ENCODE measurements around the gene RPS24.

Gene RPS24

DNA sequence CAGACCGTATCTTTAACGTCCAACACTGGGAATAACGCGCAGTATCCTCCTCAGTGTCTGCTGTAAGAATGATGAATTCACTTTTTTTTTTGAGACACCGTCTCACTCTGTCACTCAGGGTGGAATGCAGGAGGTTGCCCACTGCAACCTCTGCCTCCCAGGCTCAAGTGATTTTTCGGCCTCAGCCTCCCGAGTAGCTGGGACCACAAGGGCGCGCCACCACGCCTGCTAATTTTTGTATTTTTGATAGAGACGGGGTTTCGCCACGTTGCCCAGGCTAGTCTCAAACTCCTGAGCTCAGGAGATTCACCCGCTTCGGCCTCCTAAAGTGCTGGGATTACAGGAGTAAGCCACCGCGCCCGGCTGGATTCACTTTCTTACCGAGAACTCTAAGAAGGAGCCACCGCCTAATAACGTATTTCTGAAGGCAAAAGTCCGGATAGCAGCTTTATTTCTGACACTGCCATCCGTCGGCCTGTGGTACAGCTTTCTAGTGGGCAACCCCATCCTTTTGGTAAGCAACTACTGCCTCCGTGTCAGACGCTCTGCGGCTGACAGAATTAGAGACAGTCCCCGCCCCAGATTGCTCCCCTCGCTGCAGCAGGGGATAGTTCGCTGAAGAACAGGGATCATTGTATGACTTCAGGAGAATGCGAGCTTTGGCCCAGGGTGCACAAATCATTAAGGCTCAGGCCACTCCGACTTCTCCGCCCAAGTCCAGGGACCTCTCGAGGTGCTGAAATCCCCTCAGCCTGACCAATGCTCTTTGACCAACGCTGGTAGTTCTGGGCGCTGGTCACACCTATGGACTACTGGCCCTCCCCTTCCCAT is 5.0 kb upstream of the RPS24 start:
- peak; percentile 4 for DNase-seq (ENCODE audit: low read depth)

DNA sequence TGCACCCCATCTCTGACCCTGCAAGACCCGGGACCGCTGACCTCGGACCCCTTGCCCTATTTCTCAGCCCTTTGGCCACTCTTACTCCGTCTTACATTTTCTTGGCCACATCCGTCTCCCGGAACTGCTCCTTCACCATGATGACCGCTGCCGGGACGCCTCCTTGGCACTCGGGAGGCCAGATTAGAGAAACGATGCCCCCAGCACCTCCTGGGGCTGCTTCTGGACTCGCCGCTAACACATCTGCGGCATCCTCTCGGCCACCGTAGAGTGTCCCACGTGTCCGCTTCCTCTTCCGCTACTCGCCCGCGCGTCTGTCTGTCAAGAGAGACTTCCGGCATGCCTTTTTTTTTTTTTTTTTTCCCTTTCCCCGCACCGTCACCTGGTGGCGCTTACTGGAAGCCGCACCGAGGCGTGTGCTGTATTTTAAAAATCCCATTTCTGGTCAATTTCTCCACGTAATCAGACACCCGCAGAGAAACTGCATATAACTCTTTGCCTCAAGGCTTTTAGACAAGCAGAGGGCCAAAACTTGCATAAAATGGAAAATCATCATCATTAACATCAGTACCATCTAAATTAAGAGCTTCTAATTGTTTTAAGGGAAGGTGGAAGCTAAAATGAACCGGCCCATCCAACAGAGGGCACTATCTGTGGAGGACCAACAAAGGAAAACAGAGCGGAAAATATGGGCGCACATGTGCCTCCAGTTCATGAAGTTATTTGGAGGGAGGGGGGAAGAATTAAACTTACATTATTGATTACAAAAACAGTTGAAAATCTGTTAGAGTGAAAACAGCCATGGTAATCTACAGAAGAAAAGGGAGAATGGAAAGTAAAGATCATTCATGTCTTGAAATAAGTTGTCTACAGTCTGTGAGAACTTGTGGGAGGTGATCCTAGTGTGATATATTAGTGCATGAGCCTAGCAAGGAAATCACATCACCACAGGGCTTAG is 4.1 kb upstream of the RPS24 start, which contains the start of gene POLR3A:
TSS of gene POLR3A (minus strand) at position 247 of the 958 bp plus-strand sequence. CDS start at position 139, 108 bp downstream.
- DNase-seq (ENCODE audit: low read depth), result peak; percentile 86

DNA sequence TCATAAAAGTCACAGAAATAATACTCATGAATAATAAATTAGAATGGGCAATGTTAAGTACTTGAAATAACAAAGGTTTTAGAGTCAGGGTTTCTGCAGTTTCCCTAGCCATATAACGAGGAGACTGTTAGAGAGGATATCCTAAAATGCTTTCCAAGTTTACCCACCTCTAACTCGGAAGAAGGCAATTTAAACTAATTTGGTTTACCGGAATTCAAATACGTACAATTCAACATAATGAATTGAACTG is 351 bp upstream of the RPS24 start:
- DNase-seq (ENCODE audit: low read depth), result no peak

- no peak for DNase-seq (ENCODE audit: low read depth)
Measured at GRCh38 chr10:78035025-78035424, 1.4 kb downstream of the RPS24 start.

GRCh38 chr10:78035437-78035836 is 1.8 kb downstream of the RPS24 start:
- DNase-seq (ENCODE audit: low read depth), result no peak

DNA sequence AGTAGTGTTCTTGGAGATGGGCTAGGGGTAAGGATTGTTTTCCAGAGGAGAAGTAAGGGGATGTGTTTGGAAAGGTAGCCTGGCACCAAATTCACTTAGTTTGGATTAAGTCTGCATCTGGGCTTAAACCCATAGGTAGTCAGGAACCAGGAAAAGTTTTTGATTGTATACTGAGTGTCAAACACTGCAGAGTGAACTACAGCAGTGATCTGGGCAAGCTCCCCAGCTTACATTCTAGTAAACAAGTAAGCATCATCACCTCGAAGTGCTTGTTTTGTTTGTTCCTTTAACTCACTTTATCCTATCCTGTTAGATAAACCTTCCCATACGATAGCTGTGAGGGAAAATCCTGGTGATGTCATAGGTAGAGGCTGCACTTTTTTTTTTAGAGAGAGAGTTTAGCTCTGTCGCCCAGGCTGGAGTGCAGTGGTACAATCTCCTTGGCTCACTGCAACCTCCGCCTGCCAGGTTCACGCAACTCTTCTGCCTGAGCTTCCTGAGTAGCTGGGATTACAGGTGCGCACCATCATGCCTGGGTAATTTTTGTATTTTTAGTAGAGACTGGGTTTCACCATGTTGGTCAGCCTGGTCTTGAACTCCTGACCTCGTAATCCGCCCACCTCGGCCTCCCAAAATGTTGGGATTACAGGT is 2.4 kb downstream of the RPS24 start:
- DNase-seq (ENCODE audit: low read depth), result no peak

DNA sequence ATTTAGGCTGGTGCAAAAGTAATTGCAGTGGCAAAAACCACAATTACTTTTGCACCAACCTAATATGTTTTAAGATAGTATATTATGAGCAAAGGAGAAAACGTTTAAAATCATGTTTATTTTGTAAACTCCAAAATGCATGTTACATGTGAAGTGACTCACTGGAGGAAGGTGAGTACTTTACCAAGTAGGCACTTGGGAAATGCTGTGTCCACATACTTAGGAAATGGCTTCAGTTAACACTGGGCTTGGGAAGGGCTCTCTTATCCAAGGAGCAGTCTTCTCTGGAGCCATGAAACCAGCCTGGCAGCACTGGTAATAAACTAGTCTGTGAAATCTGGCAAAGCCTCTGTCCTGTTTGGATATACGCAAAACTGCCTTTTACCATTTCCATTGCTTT is 4.4 kb downstream of the RPS24 start:
- DNase-seq (ENCODE audit: low read depth), result no peak

DNA sequence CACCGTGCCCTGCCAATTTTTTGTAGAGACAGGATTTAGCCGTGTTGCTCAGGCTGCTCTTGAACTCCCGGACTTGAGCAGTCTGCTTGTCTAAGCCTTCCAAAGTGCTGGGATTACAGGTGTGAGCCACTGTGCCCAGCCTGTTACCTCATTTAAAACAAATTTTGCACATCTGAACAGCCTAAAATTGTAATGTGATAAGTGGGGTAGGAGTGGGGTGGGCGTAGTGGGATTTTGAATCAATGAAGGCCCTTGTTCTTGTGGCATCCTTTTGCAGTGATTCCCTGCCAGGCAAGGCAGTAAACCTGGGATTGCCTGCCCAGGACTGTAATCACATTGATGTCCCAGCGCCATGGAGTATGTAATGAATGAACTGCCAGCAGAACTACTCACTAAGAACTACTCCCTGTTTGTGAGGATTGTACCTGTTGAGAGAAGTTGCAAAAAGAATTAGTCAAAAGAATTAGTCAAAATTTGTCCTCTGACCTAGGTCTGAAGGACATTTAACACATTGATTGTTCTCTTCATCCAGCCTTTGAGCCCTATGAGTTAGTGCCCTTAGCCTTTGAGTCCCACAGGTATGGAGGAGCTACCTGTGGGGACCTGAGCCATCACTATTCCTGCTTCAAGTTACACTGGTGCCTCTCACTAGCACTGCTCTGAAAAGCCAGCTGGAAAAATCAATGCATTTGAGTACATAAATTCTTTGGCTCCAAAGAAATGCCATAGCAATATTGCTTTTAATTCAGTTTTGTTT is 5.3 kb downstream of the RPS24 start:
- no peak for DNase-seq (ENCODE audit: low read depth)

DNA sequence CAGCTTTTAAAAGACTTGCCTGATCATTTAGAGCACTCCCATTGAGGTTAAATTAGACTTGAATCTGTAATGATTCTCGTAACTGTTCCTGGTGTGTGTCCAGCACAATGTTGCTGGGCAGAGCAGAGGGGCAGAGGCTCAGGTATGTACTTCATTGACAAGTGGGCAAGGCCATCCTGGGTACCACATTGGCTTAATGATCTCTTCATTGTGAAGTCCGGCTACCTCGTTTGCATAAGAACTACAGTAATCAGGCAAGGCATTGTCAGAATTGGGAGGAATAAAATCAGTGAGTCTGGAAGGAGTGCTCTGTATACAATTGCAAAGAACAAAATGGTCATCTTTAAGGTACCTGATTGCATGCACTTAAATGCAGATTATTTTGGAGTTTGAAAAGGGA is 6.1 kb downstream of the RPS24 start:
- no peak for DNase-seq (ENCODE audit: low read depth)

- no peak for DNase-seq (ENCODE audit: low read depth)
Measured at GRCh38 chr10:78041170-78042057, 7.8 kb downstream of the RPS24 start.

- no peak for DNase-seq (ENCODE audit: low read depth)
Measured at GRCh38 chr10:78042058-78042751, 8.5 kb downstream of the RPS24 start.

GRCh38 chr10:78042752-78043104 is 9.1 kb downstream of the RPS24 start:
- no peak for DNase-seq (ENCODE audit: low read depth)

DNA sequence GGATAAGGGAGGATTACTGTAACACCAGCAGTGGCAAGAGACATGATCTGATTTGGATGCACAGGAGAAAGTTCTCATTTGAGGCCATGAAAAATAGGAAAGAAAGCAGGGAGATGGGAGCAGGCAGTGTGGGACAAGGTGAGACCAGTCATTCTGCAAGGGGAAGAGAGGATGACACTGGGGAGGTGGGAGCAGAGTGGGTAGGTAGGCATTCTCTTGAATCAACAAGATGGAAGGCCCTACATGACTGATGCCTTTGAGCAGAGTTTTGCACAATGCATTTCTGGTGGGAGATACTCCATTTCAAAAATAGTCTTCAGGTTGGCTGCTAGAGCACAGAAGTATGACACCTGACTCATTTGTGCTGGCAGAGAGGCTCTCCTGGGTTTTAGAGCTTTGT is 10.5 kb downstream of the RPS24 start:
- DNase-seq (ENCODE audit: low read depth), result no peak

- DNase-seq (ENCODE audit: low read depth), result no peak
Measured at GRCh38 chr10:78044699-78045098, 11.0 kb downstream of the RPS24 start.

DNA sequence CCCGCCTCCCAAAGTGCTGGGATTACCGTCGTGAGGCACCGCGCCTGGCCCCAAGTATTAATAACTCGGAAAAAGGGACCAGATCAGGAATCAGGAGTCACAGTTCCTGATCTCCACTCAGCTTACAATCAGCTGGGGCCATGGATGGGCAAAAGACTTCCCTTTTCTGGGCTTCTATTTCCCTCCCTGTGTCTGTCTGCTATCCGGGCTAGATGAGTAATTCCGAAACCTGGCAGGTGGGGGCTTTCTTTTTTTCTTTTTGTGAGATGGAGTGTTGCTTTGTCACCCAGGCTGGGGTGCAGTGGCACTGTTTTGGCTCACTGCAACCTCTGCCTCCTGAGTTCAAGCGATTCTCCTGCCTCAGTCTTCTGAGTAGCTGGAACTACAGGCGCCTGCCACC is 11.6 kb downstream of the RPS24 start:
- DNase-seq (ENCODE audit: low read depth), result no peak

DNA sequence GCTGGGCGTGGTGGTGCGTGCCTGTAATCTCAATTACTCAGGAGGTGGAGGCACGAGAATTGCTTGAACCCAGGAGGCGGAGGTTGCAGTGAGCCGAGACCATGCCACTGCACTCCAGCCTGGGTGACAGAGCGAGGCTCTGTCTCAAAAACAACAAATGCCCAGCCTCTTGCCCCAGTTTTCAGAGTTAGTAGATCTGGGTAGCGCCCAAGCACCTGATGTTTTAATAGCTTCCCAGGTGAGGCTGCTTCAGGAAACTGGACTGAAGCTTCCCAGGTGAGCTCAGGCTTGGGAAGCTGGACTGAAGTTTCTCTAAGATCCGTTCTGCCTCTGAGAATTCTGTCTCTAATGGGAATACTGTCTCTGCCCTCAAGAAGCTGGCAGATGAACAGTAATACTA is 12.2 kb downstream of the RPS24 start:
- DNase-seq (ENCODE audit: low read depth), result no peak

DNA sequence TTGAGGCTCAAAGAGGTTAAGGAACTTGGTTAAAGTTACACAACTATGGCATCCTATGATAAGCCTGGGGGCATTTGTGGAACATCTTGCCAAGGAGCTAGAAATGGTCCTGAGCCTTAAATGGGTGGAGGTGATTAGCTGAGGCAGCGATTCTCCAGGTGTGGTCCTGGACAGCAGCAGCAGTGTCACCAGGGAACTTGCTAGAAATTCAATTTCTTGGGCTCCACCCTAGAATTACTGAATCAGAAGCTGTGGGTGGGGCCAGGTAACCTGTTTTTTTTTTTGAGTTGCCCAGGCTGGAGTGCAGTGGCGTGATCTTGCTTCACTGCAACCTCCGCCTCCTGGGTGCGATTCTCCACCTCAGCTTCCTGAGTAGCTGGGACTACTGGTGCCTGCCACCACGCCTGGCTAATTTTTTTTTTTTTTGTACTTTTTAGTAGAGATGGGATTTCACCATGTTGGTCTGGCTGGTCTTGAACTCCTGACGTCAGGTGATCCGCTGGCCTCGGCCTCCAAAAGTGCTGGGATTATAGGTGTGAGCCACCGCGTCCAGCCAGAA is 13.1 kb downstream of the RPS24 start:
- DNase-seq (ENCODE audit: low read depth), result no peak

DNA sequence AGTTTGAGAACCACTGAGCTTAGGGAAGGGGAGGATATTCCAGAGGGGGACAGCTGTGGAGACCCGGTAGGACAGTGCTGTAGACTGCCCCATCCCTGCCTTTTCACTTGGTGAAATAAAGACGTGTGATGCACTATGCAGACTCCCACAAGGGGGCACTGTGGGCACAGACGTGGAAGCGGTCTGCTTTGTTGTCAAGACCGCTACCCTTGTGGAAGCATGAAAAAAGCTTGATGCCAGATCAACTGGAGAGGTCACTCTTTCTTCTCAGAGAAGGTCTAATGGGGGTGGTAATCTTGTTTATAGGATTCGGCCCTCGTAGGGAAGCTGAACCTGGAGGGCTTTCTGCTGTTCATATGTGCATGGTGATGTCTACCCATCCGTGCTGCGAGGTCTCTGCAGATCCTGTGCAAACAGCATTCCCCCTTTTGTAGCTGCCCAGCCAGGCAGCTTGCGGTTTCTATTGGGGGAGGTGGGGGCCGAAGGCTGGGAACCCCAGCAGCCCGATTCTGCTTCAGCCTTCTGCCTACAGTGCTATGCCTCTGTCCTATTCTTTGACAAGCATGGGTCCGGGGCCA is 13.7 kb downstream of the RPS24 start:
- peak; percentile 86 for DNase-seq (ENCODE audit: low read depth)

DNA sequence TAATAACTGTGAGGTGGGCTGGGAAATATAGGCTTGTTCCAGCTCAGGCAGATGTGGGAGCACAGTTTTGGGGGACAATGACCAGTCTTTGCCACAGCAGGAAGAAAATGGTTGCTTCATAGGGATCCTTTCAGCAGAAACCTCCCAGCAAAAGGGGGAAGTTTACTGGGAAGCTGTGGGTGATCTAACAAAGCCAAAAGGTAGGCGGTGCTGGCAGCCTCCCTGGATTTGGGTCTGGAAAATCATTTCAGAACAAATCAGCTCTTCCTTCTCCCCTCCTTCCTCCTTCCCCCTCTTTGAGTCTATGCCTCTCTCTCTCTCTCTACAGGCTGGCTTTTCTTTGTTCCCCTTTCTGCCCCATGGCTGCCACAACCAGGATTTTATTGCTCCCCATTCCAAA is 16.2 kb downstream of the RPS24 start:
- no peak for DNase-seq (ENCODE audit: low read depth)

Data from activated T-cell treated with anti-CD3 and anti-CD28 coated beads for 1 hour (primary cell).